Activated T-helper 1 cell treated with anti-CD3 and anti-CD28 coated beads, Interleukin-2, amount 50 U/mL, for 16 hours (primary cell): Measurements from ENCODE around the gene AMPD1.

Source experiments
- DNase-seq, 2 donors: peaks; one replicate each; pipeline ENCODE4 v3.0.0-alpha.2; 2020; ENCODE audit warnings: low read depth in 1 of 2, low spot score in 1 of 2

The AMPD1 gene

GRCh38 chr1:114700036-114700600 is 4.8 kb upstream of the AMPD1 start:
- DNase-seq = no peak

- DNase-seq = no peak
These were observed 1.5 kb upstream of the AMPD1 start for GRCh38 chr1:114696810-114697209.

GRCh38 chr1:114694540-114695310 is 621 bp downstream of the AMPD1 start:
- DNase-seq = no peak

- no peak for DNase-seq
These were observed 2.4 kb downstream of the AMPD1 start for GRCh38 chr1:114692947-114693346.

GRCh38 chr1:114691061-114691460 is 4.3 kb downstream of the AMPD1 start:
- DNase-seq = no peak

GRCh38 chr1:114690148-114690547 is 5.2 kb downstream of the AMPD1 start:
- DNase-seq = no peak

GRCh38 chr1:114688526-114688925 is 6.8 kb downstream of the AMPD1 start:
- DNase-seq = no peak

- DNase-seq = no peak
These were observed 9.5 kb downstream of the AMPD1 start for GRCh38 chr1:114685851-114686250.

GRCh38 chr1:114677691-114678090 is 17.7 kb downstream of the AMPD1 start:
- no peak for DNase-seq

- DNase-seq = no peak
These were observed 19.2 kb downstream of the AMPD1 start for GRCh38 chr1:114676115-114676514.

GRCh38 chr1:114671939-114672275 is 23.4 kb downstream of the AMPD1 start:
- no peak for DNase-seq

- DNase-seq = no peak
These were observed 24.1 kb downstream of the AMPD1 start for GRCh38 chr1:114671011-114671938.

- peak; percentile 76 to 77 for DNase-seq
These were observed 25.0 kb downstream of the AMPD1 start for GRCh38 chr1:114670083-114671010.

- no peak for DNase-seq
These were observed 25.7 kb downstream of the AMPD1 start, which contains the start of gene DENND2C for GRCh38 chr1:114669562-114670082. DENND2C (minus strand) TSS chr1:114670049; CDS start chr1:114625984, 44,065 bp downstream.

GRCh38 chr1:114668784-114669561 is 26.4 kb downstream of the AMPD1 start:
- no peak for DNase-seq

- DNase-seq = no peak
These were observed 27.0 kb downstream of the AMPD1 start for GRCh38 chr1:114668373-114668772.

- no peak for DNase-seq
These were observed 28.4 kb downstream of the AMPD1 start for GRCh38 chr1:114666954-114667353.

GRCh38 chr1:114660238-114660637 is 35.1 kb downstream of the AMPD1 start:
- no peak for DNase-seq

GRCh38 chr1:114651893-114652292 is 43.5 kb downstream of the AMPD1 start:
- no peak for DNase-seq

GRCh38 chr1:114648503-114648902 is 46.8 kb downstream of the AMPD1 start:
- DNase-seq = no peak
